Retinal pigment epithelial cell (primary cell): ENCODE results near the gene ADORA3.

Source experiments
- DNase-seq: peaks from one replicate; pipeline ENCODE4 v3.0.0-alpha.2; 2010; ENCODE audit warnings: low read depth
- H3K4me3 ChIP-seq: 2 replicates; pipeline ENCODE4 v1.5.1; 2011; ENCODE audit warnings: mild to moderate bottlenecking, low read length, control low read depth, moderate library complexity
- CTCF ChIP-seq: conservative IDR thresholded peaks from 2 replicates; pipeline ENCODE4 v1.5.1; 2011; ENCODE audit warnings: low read depth, low read length, control low read depth, inconsistent platforms

Gene ADORA3

DNA sequence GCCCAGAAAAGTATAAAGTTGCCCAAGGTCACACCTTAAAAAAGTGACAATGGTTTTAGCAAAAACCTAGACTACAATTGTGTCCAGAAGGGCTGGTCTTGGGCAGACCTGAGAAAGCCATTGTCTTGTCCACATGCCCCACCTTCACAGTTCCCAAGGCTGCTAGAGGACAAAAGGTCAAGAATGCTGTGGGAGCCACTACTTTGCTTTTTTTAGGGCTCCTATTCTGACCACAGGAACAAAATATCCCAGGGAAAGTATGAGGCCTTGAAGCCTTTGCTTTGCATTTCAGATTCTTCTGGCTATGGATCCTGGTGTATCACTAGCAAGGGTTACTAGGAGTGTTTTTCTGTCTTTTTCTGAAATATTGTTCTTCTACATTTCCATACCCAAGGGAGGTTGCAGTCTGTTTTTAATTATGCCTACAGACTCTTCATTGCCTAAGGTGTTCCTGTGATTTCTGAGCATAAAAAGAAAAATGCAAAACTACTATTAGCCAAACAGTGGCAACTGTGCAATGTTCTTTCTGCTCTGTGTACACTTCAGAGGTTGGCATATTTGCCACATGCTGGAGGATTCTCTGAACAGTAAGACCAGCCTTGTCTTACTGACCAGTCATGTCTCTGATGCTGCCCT lies 18.9 kb downstream of the ADORA3 start:
- DNase-seq, result no peak
- H3K4me3 ChIP-seq, result no peak overlapping the region
- TF ChIP-seq CTCF, result no peak

DNA sequence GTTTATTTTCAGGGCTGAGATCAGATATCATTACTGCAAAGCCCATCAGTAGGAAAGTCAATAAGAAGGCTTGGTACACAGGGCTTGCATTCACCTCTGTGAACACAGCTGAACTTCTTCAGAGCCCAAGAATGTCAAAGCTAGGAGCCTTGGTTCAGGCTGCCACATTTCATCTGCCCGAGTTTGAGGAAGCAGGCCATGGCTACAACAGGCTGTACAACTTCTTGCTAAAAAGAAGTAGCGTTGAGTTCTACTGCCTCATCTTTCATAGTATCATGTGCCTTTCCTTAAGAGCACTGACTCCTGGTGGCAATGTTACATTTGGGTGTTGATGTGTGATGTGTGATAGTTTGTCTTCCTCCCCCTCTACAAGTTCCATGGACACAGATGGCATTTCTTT lies 19.6 kb downstream of the ADORA3 start:
- no peak overlapping the region for H3K4me3 ChIP-seq
- no peak for DNase-seq
- no peak for TF ChIP-seq CTCF

- no peak overlapping the region for H3K4me3 ChIP-seq
- no peak for DNase-seq
- TF ChIP-seq CTCF, result no peak
Observed at GRCh38 chr1:111483166-111483565, 20.3 kb downstream of the ADORA3 start.

GRCh38 chr1:111481387-111482221 lies 21.8 kb downstream of the ADORA3 start:
- peak; percentile 70 for TF ChIP-seq CTCF
- H3K4me3 ChIP-seq, result no peak overlapping the region
- DNase-seq, result peak; percentile 13

DNA sequence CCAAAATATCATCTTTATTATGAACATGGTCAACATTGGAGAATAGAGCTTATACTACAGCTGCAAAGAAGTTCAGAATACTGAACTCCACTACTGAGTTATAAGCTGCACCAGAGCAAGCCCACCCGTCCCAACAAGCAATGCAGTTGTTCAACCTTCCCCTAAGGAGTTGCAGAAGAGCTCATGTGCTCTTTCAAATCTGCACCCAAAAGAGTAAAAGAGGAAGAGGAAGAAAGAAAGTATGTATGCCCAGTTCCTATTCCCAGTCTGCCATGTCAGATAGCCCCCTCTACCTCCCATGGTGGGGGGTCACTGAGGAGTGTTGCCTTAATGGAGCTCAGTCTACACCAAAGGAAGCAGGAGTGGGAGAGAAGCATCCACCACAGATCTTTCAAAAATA lies 22.8 kb downstream of the ADORA3 start:
- TF ChIP-seq CTCF, result no peak
- no peak overlapping the region for H3K4me3 ChIP-seq
- no peak for DNase-seq

- no peak for DNase-seq
- no peak for TF ChIP-seq CTCF
- no peak overlapping the region for H3K4me3 ChIP-seq
Observed at GRCh38 chr1:111476761-111477309, 26.6 kb downstream of the ADORA3 start.

- TF ChIP-seq CTCF, result no peak
- no peak overlapping the region for H3K4me3 ChIP-seq
- no peak for DNase-seq
Observed at GRCh38 chr1:111476214-111476613, 27.2 kb downstream of the ADORA3 start.
